NCI-H2171 treated with DMSO at 0.1 percent for 48 hours (cell line): ENCODE measurements around the gene PDZD7.

Experiments
- DNase-seq: peaks from one replicate; lab custom pipeline; 2025; lab: John Stamatoyannopoulos, UW

PDZD7 gene

GRCh38 chr10:101031128-101031795 lies at the start of gene PDZD7, which contains the start of gene SFXN3:
Gene PDZD7, minus strand, starts transcription at chr10:101031129. Its CDS starts 910 bp downstream, at chr10:101030219.
Gene SFXN3, plus strand, starts transcription at chr10:101031234. Its CDS starts 3,461 bp downstream, at chr10:101034695.
- DNase-seq, result peak; percentile 78

- DNase-seq, result peak; percentile 23
Measured at GRCh38 chr10:101079874-101080273, 48.9 kb upstream of the PDZD7 start.

DNA sequence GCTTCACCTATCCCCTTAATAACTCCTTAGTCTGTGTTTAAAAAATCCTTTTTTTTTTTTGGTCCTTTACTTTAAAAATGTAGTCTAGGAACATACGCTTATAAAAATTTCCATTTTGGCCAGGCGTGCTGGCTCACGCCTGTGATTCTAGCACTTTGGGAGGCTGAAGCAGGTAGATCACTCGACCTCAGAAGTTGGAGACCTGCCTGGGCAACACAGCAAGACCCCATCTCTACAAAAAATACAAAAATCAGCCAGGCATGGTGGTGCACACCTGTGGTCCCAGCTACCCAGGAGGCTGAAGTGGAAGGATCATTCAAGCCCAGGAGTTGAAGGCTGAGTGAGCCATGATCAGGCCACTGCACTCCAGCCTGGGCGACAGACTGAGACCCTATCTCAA lies 45.7 kb upstream of the PDZD7 start:
- DNase-seq, result no peak

GRCh38 chr10:101075775-101076174 lies 44.8 kb upstream of the PDZD7 start:
- DNase-seq, result peak; percentile 36

DNA sequence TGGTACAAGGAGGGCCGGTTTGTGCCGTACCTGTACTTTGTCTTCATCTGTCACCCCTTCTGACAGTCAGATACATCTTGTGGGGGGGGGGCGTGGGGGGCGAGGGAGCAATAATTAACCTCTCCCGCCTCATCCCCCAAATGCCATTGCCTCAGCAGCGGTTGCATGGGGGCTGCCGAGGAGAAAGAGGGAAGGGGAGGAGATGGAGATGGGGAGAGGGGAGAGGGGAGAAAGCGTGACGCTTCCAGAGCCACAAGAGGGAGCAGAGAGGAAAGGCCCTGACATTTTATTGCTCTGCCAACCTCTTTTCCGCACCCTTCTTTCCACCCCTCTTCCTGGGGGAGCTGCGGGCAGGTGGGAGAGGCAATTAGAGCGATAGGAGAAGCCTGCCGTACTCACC lies 42.7 kb upstream of the PDZD7 start:
- DNase-seq, result no peak

DNA sequence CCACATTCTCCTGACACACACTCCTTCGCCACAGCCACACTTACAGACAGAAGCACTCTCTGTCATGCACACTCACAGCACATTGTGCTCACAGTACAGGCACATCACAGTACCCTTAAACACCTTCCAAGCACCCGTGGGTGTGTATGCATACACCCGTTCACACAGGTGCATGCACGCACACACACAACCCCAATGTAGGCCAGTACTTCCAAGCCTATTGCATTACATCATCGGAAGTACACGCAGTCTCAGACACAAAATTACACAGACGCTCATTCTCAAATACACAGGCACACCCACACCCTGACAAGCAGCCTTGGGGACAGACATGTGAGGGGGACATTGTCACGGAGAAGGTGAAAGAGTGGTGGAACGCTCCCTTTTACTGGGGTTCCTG lies 42.0 kb upstream of the PDZD7 start:
- DNase-seq, result no peak

DNA sequence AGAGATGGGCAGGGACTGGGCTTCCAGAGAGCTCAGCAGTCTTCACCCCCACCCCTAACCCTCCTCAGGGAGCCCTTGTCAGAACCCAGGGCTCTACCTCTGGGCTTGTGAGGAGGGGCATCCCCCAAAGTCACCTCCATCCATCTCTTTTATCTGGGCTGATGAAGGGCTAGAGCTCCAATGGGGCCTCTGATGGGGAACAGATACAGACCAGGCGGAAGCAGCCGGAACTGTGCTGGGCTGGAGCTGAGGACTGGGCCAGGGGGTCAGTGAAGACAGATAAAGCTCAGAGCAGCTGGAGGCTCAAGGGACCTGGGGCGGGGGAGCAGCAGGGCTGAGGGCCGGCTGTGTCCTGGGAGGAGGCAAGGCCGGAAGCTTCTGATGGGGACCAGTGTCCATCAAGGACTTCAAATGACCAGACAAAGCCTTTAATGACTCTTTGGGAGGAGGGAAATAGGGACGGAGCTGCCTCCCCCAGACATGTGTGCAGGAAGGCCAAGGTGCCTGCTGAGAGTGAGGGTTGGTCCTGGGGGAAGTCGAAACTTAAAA lies 41.0 kb upstream of the PDZD7 start:
- no peak for DNase-seq

- DNase-seq, result no peak
Measured at GRCh38 chr10:101071267-101071884, 40.4 kb upstream of the PDZD7 start.

GRCh38 chr10:101070098-101070497 lies 39.2 kb upstream of the PDZD7 start:
- DNase-seq, result no peak

GRCh38 chr10:101069441-101069840 lies 38.5 kb upstream of the PDZD7 start:
- DNase-seq, result no peak

DNA sequence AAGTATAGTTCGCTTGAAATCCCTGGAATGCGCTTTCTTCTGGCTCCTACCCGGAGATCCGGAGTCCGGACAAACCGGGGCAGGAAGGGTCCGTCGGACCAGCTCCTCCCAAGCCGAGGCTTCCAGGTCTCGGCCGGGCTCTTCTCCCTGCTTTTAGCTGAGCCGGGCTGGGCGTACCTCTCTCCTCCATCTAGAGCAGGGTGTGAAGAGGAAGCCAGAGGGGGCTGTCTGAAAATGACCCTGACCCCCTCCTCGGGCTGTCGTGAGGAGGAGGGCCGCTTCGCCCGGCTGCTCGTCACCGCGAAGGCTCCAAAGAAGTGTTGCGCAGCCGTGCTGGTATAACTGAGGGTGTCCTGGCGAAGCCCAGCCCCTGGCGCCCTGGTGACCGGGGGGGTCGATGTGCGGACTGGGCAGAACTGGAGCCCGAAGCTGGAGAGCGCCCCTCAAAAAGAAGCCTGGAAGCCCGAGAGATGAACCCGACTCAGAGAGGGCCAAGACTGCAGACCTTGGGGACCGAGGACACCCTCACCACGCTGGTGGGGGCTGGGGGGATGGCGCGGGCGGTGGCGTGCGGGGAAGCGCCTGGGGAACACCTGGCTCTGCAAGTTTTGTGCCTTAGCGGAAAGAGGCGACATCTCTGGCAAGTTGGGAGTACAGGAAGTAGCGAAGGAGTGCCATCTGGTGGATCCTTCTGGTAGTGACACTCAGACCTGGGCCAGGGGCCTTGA lies 36.6 kb upstream of the PDZD7 start:
- DNase-seq, result peak; percentile 74

- DNase-seq, result peak; percentile 24
Measured at GRCh38 chr10:101066896-101067355, 36.0 kb upstream of the PDZD7 start.

DNA sequence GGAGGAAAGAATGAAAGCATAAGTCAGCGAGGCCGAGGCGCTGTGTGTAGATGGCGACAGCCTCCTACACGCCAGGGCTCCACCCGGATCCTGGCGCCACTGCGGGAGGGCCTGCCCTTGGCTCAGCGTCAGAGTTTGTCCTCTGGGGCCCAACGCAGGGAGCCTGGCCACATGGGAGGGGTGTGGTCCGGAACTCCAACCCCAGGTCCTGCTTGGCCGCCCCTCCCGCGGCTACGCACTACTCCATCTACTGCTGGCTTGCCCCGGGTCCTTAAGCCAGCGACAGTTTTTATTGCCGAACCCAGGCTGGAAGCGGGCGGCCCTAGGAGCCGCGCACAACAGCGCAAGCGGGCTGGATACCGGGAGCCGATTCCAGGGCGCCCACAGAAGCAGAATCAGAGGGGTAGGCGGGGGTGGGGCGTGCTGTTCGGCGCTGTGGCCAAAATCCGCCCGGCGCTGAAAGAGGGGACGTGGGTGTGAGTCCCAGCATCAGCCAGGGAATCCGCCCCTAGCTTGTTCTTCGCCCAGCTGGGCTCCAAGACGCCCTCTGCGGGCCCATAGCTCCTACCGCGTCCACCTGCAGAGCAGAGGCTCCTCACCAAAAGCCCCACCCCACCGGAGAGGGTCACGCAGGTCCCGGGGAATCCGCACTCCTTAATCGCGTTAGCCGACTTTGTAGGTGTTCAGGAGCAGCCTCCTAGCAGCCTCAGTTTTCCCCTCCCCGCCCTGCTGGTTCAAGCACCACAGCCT lies 35.4 kb upstream of the PDZD7 start:
- DNase-seq, result peak; percentile 52

DNA sequence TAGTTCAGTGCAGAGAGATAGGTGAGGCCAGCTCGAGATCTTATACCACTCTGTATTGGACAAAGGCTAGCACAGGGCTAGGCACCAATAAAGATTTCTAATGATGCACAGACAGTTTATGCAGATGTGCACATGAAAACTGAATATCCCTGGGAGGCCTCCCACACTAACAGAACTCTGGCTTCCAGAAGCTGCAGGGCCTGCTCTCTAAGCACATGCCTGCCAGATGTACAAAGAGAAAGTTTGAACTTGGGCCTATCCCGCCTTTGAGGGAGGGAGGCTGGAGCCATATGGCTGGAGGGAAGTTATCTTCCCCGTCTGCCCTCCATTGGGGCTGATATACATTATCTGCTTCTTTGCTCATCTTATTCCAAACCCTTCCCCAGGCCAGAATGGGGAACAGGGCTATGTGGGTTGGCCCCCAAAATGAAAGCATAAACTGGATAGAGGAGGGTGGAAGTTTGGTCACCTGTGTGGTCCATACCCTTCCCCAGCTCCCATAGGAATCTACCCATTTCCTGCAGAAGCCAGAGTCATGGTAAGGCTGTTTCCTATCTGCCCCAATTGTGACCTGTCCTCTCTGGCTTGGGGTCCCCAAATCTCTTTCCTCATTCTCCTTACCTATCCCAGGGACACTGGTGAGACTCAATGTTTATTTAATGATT lies 34.7 kb upstream of the PDZD7 start:
- no peak for DNase-seq

DNA sequence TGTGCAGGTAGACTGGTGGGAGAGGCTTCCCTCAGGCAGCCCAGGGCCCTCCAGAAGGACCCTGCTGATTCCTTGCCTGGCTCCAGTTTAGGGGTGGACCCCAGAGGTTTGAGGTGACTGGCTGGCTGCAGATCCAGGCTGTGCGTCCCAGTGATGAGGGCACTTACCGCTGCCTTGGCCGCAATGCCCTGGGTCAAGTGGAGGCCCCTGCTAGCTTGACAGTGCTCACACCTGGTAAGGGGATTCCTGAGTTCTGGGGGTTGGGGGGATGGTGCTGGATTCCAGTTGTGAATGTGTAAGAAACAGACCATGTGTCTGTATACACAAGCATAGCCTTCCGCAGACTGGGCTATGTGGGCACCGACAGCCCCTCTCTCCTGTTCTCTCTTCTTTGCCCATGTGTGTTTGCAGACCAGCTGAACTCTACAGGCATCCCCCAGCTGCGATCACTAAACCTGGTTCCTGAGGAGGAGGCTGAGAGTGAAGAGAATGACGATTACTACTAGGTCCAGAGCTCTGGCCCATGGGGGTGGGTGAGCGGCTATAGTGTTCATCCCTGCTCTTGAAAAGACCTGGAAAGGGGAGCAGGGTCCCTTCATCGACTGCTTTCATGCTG lies 33.6 kb upstream of the PDZD7 start:
- no peak for DNase-seq

- DNase-seq, result no peak
Measured at GRCh38 chr10:101063548-101064414, 32.9 kb upstream of the PDZD7 start.

- DNase-seq, result no peak
Measured at GRCh38 chr10:101063050-101063525, 32.2 kb upstream of the PDZD7 start.

DNA sequence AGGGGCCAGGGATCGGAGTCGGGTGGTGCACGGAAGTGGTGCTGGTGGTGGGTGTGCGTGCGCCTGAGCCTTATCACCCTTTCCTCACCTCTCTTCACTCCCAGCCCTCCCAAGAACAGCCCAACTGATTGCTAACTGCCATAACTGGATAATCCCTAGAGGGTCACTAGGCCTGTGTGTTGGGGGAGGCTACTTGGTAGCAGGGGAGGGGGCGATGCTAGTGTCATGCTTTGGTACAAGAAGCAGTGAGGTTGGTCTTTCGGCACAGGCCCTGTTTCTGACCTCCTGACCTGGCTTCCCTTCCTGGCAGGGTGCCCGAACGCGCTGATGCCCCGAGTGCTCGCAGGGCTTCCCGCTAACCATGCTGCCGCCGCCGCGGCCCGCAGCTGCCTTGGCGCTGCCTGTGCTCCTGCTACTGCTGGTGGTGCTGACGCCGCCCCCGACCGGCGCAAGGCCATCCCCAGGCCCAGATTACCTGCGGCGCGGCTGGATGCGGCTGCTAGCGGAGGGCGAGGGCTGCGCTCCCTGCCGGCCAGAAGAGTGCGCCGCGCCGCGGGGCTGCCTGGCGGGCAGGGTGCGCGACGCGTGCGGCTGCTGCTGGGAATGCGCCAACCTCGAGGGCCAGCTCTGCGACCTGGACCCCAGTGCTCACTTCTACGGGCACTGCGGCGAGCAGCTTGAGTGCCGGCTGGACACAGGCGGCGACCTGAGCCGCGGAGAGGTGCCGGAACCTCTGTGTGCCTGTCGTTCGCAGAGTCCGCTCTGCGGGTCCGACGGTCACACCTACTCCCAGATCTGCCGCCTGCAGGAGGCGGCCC lies 31.5 kb upstream of the PDZD7 start:
- peak; percentile 58 for DNase-seq
